ENCODE results near the gene ARHGAP44. TPM values are rescaled to one million over a fixed set of nuclear protein-coding genes. Genes with fewer than 3 reads are reported as not detected.
A peak's percentile ranks its signal among the peaks of the same experiment; 100 is the strongest.

Gene ARHGAP44
- total RNA-seq, 6 donors from 2014 or later = 36.3 to 56.4 (median 41.8) TPM

- TF ChIP-seq CTCF (IDR thresholded peaks at IDR 0.05) (no peak), EP300 (IDR thresholded peaks at IDR 0.05) (no peak), POLR2A (IDR thresholded peaks at IDR 0.05) (no peak), POLR2AphosphoS5 (IDR thresholded peaks at IDR 0.05) (no peak)
- ATAC-seq (ENCODE audit: low FRiP score in 2 of 2) (peak; percentile 16 to 53), DNase-seq (peak in 1 of 2 donors; percentile 30)
- Histone ChIP-seq H3K4me3 (peak overlapping the region; percentile 77 to 96 (median 88)), H3K27ac (peak overlapping the region; percentile 76 to 88 (median 85)), H3K9me3 (no peaks in the 10 kb centered on the region), H3K4me1 (peaks cover 6 to 23% (median 13%) of the 10 kb centered on the region in 4 donors), H3K27me3 (no peaks in the 10 kb centered on the region), H3K36me3 (peaks cover 18 to 41% (median 38%) of the 10 kb centered on the region in 4 donors)
- WGBS, 2 donors = 21 to 24% methylated on average over 19 to 21 of the region's 21 CpGs
Observed at GRCh38 chr17:13016881-13017654, 227.8 kb downstream of the ARHGAP44 start.

- WGBS, 2 donors = 1% methylated on average over 27 to 32 of the region's 79 CpGs
- DNase-seq (peak; percentile 98 to 99), ATAC-seq (ENCODE audit: low FRiP score in 2 of 2) (peak; percentile 100)
- Histone ChIP-seq H3K9me3 (no peaks in the 10 kb centered on the region), H3K36me3 (peaks cover 14 to 33% (median 30%) of the 10 kb centered on the region in 4 donors), H3K4me3 (peak within 1 kb of the TSS; percentile 77 to 96 (median 88)), H3K27ac (peak within 1 kb of the TSS; percentile 83 to 88 (median 85)), H3K4me1 (peaks cover 6 to 23% (median 13%) of the 10 kb centered on the region in 4 donors), H3K27me3 (no peaks in the 10 kb centered on the region)
- peak in 3 of 4 donors; percentile 41 to 77 (median 65) for TF ChIP-seq POLR2A (IDR thresholded peaks at IDR 0.05)
- peak in 3 of 6 experiments; percentile 39 to 64 (median 42) for TF ChIP-seq CTCF (IDR thresholded peaks at IDR 0.05)
- peak; percentile 57 to 85 for TF ChIP-seq POLR2AphosphoS5 (IDR thresholded peaks at IDR 0.05)
- no peak for TF ChIP-seq EP300 (IDR thresholded peaks at IDR 0.05)
Observed at GRCh38 chr17:13017655-13018459, 228.6 kb downstream of the ARHGAP44 start, which contains the start of gene ELAC2. Gene ELAC2 (minus strand): TSS chr17:13018027. CDS start chr17:13017947, 80 bp downstream.

GRCh38 chr17:13024016-13024415 is 234.7 kb downstream of the ARHGAP44 start:
- ATAC-seq (ENCODE audit: low FRiP score in 2 of 2) (no peak), DNase-seq (no peak)
- peak overlapping the region in 1 of 4 donors; percentile 18 for H3K4me3 ChIP-seq
- H3K36me3 ChIP-seq = no peaks in the 10 kb centered on the region
- TF ChIP-seq CTCF (IDR thresholded peaks at IDR 0.05) (no peak), POLR2AphosphoS5 (IDR thresholded peaks at IDR 0.05) (no peak), POLR2A (IDR thresholded peaks at IDR 0.05) (no peak), EP300 (IDR thresholded peaks at IDR 0.05) (no peak)
- H3K4me1 ChIP-seq = peaks cover 5 to 7% (median 5%) of the 10 kb centered on the region in 4 donors
- H3K9me3 ChIP-seq = no peaks in the 10 kb centered on the region
- H3K27me3 ChIP-seq = no peaks in the 10 kb centered on the region
- WGBS, 2 donors = 62 to 69% methylated on average over 6 of the region's 6 CpGs
- no peak overlapping the region for H3K27ac ChIP-seq

GRCh38 chr17:13024526-13025257 is 235.4 kb downstream of the ARHGAP44 start:
- peak overlapping the region in 2 of 4 donors; percentile 18 to 25 for H3K4me3 ChIP-seq
- TF ChIP-seq POLR2AphosphoS5 (IDR thresholded peaks at IDR 0.05) = no peak
- TF ChIP-seq CTCF (IDR thresholded peaks at IDR 0.05) = peak; percentile 70 to 94 (median 76)
- TF ChIP-seq EP300 (IDR thresholded peaks at IDR 0.05) = no peak
- no peak for TF ChIP-seq POLR2A (IDR thresholded peaks at IDR 0.05)
- no peaks in the 10 kb centered on the region for H3K9me3 ChIP-seq
- WGBS, 2 donors = 35 to 53% methylated on average over 11 to 19 of the region's 19 CpGs
- no peak overlapping the region for H3K27ac ChIP-seq
- DNase-seq (peak; percentile 69 to 83), ATAC-seq (ENCODE audit: low FRiP score in 2 of 2) (peak; percentile 91 to 97)
- no peaks in the 10 kb centered on the region for H3K27me3 ChIP-seq
- H3K36me3 ChIP-seq = no peaks in the 10 kb centered on the region
- H3K4me1 ChIP-seq = peaks cover 5 to 7% (median 5%) of the 10 kb centered on the region in 4 donors
